HPDE6-E6E7 (cell line): ENCODE results near the gene SEMA4C.
"Not testable (repeated sequence)": the region's sequence is repeated elsewhere in the genome, so short reads cannot be mapped to it uniquely, and the experiment has no call there.

Experiments
- DNase-seq: peaks from one replicate; pipeline ENCODE4 v3.0.0; 2011; ENCODE audit warnings: missing footprints; ENCODE audit errors: extremely low spot score

Gene SEMA4C

GRCh38 chr2:96898641-96899412 lies 28.9 kb upstream of the SEMA4C start:
- DNase-seq, result peak; percentile 40

- DNase-seq, result no peak
These were observed 28.2 kb upstream of the SEMA4C start for GRCh38 chr2:96898135-96898505.

- DNase-seq, result no peak
These were observed 27.7 kb upstream of the SEMA4C start for GRCh38 chr2:96897491-96898134.

GRCh38 chr2:96895746-96896651 lies 26.1 kb upstream of the SEMA4C start:
- DNase-seq, result peak; percentile 88

- no peak for DNase-seq
These were observed 25.3 kb upstream of the SEMA4C start for GRCh38 chr2:96895032-96895745.

GRCh38 chr2:96894151-96894531 lies 24.3 kb upstream of the SEMA4C start:
- no peak for DNase-seq

GRCh38 chr2:96893289-96894150 lies 23.6 kb upstream of the SEMA4C start:
- DNase-seq, result no peak

GRCh38 chr2:96891591-96892333 lies 21.9 kb upstream of the SEMA4C start:
- DNase-seq, result no peak

- DNase-seq, result no peak
These were observed 21.0 kb upstream of the SEMA4C start for GRCh38 chr2:96890726-96891385.

GRCh38 chr2:96890252-96890651 lies 20.4 kb upstream of the SEMA4C start:
- no peak for DNase-seq

- DNase-seq, result not testable (repeated sequence)
These were observed 19.6 kb upstream of the SEMA4C start for GRCh38 chr2:96889502-96889901.

GRCh38 chr2:96888072-96889011 lies 18.5 kb upstream of the SEMA4C start:
- DNase-seq, result no peak

- DNase-seq, result no peak
These were observed 17.7 kb upstream of the SEMA4C start for GRCh38 chr2:96887493-96888012.

- no peak for DNase-seq
These were observed 15.8 kb upstream of the SEMA4C start for GRCh38 chr2:96885432-96886347.

- no peak for DNase-seq
These were observed 14.6 kb upstream of the SEMA4C start for GRCh38 chr2:96884299-96885094.

- DNase-seq, result no peak
These were observed 13.4 kb upstream of the SEMA4C start for GRCh38 chr2:96883306-96883705.
